D721Med (cell line): ENCODE results near the gene MARS1.

Experiments
- DNase-seq: peaks from one replicate; pipeline ENCODE4 v3.0.0; 2011; ENCODE audit warnings: low spot score; ENCODE audit not compliant: insufficient read length
- FAIRE-seq: peaks from 2 replicates; lab custom pipeline; 2011; peaks lifted over from hg19 to GRCh38; lab: Jason Lieb, UNC
- TF ChIP-seq, protein P1 (sequence below): IDR thresholded peaks from 2 replicates; pipeline ENCODE4 v1.5.1; 2012; ENCODE audit warnings: mild to moderate bottlenecking, control low read depth; ENCODE audit not compliant: insufficient read depth; ENCODE audit errors: missing control alignments

The MARS1 gene

DNA sequence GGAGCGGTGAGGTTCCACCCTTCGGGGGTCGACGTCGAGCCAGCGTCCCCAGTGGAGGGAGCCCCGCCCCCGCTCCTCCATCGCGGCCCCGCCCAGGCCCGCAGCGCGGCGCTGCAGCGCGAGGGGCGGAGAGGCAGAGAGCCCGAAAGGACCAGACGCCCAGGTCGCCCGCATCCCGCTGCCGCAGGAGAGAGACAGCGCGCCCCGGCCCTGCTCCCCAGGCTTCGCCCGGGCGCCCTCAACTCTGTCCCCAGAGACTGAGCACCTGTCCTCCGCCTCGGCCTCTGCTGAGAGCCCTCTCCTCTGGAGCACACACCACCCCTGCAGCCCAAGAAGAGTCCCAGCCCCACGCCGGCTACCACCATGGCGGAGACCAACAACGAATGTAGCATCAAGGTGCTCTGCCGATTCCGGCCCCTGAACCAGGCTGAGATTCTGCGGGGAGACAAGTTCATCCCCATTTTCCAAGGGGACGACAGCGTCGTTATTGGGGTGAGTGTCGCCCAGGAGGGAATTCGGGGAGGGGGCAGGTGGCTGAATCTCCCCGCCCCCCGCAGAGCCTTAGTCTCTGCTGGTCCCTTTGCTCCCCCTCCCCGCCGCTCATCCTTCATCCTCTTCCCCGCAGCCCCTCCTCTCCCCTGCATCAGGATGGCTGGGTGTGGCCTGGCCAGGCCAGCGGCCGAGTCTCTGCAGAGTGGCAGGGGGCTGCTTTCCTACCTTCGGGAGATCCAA is 62.2 kb downstream of the MARS1 start, which contains the start of gene KIF5A:
Gene KIF5A, plus strand, starts transcription at position 136 of the 732 bp plus-strand sequence. Its CDS starts 228 bp downstream, at position 364.
- DNase-seq (peak; percentile 78), FAIRE-seq (no peak)

DNA sequence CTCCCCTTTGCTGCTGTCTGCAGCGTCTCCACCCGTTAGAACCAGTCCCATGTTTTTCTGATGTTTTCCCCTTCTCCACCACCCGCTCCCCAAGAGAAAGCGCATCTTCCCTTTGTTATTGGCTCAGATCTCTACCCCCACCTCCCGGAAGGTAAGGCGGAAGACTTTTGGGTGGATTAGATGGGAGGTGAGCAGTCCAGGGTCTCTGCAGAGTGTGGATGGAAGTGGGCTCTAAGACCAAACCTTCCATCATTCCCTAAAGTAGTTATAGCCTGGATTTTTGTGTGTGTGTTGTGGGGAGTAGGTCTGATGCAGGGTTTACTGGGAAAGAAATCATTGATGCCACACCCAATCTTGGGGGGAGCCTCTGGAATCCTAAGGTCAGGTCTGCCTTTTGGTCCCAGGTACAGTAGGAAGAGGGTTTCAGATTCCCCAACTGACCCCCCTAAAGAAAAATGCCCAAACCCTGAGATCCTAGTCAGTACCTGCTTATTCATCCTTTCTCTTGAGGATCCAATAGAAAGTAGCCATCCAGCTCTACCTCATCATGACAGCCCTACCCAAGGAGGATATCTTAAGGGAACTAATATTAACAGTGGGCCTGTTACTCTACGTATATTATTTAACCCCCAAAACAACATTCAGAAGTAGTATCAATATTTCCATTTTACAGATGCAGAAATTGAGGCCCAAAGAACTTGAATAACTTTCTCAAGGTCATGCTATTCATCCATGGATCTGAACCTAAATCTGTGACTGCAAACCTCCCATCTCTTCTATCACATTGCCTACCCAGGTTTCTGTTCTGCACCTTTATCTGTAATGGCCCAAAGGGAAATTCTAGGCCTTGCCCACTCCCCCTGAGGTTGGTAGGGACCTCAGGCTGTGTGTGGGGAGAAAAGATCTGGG is 63.0 kb downstream of the MARS1 start:
- FAIRE-seq (no peak), DNase-seq (no peak)
- TF ChIP-seq, protein P1, sequence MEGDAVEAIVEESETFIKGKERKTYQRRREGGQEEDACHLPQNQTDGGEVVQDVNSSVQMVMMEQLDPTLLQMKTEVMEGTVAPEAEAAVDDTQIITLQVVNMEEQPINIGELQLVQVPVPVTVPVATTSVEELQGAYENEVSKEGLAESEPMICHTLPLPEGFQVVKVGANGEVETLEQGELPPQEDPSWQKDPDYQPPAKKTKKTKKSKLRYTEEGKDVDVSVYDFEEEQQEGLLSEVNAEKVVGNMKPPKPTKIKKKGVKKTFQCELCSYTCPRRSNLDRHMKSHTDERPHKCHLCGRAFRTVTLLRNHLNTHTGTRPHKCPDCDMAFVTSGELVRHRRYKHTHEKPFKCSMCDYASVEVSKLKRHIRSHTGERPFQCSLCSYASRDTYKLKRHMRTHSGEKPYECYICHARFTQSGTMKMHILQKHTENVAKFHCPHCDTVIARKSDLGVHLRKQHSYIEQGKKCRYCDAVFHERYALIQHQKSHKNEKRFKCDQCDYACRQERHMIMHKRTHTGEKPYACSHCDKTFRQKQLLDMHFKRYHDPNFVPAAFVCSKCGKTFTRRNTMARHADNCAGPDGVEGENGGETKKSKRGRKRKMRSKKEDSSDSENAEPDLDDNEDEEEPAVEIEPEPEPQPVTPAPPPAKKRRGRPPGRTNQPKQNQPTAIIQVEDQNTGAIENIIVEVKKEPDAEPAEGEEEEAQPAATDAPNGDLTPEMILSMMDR, result no peak

More for the DNA sequence above, 62.2 kb downstream of the MARS1 start, which contains the start of gene KIF5A:
- TF ChIP-seq, protein P1, result peak; percentile 15

DNA sequence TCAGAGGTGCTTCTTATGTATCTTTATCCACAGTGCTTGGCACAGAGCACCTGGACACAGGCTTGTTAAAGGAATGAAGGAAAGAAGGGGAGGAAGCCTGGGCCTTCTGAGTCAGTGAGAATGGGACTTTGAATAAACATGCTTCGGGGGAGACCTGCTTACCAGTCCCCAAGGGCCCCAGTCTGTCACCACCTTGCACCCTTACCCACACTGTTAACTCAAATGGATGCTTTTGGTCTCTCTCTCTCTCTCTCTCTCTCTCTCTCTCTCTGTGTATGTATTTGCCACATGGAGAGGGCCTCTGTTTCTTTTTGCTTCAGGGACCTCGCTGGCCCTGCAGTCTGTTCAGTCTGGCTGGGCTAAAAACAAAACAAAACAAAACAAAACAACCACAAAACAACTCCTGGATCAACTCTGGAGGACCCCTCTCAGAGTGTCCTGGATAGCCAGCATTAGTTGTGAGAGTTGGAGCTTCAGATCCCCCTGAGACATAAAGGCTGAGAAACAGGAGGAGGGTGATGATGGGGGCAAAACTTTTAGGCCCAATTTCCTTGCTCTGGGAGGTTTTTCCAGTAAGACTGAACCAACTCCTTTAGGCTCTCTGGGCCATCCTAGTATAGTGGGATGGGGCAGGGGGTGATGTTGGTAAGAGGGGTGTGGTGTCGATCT is 63.9 kb downstream of the MARS1 start:
- no peak for DNase-seq
- FAIRE-seq, result no peak
- TF ChIP-seq, protein P1, result no peak

DNA sequence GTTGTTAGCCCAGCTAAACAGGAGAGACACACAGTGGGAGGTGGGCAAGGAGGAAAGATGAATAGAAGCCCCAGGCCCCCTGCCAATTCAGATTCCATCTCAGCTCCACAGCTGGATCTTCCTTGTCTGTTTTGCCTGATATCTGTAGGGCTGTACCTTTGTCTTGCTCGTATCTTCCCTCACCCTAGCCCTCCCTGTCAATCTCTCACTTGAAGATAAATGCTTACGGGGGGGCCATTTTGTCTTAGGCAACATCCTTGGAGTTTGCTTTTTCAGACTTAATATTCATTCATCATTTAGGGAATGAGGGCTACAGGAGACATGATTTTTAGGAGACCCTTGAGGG is 64.4 kb downstream of the MARS1 start:
- TF ChIP-seq, protein P1, result no peak
- DNase-seq (no peak), FAIRE-seq (no peak)

DNA sequence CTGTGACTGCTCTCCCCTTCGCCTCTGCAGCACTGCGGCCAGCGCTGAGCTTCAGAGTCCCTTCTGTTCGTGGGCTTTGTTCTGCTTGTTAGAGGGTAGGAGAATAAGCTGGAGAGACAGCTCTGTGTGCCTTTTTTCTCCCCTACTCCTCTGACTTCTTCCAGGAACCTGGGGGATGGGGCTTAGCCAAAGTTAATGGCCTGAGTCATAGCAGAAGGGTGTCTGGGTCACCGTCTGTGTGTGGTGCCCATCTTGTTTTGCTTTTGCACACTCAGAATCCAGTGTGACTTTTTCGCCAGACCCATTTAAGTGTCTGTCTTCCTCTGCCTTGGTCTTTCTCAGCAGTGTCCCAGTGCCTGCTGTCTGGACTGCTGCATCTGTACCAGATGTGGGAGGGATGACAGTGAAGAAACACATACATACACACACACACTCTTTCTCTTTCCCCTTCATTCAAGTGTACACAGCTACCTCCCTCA is 65.0 kb downstream of the MARS1 start:
- FAIRE-seq (no peak), DNase-seq (no peak)
- TF ChIP-seq, protein P1, result no peak

DNA sequence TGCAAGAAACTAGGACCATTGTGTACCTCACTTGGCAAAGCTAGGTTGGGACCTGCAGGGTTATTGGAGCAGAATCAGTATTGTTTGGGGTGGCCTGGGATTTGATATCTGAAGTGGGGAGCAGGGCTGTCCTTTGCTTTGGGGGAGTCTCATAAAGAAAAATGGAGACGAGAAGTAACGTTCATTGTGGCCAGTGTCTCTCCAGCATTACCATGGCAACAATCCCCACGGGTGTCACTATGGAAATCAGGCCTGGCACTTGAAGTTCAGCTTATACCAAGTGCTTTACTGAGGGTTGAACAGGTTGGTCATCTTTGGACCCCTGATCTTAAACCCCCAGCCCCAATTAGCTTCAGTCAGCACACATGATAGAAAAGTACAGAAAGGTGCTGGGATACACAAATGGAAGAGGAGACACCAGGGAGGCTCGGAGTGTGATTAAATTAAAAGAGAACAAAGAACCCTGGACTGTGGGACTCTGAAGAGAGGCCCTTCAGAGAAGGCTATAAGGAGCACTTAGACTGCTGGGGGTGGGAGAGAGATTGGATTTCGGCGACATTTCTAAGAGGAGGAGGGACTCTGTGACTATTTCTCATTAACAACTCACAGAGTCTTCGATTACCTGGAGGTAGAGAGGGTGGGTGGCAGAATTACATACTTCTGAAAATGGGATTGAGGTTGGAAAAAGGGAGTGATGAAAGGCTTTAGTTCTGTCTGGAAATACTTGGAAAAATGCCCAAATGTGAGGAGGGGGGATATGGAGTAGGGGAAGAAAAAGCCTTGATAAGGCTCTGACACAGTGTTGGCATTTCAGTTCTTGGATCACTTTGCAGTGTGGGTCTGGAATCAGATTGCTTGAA is 65.7 kb downstream of the MARS1 start:
- DNase-seq (no peak), FAIRE-seq (no peak)
- TF ChIP-seq, protein P1, result no peak
